GM18868 (cell line): ENCODE data around the gene PSMB7.

ENCODE experiments used
- ATAC-seq: cut with Tn5 transposase; IDR thresholded peaks from one replicate; pipeline ENCODE4 v1.9.1; 2021; ENCODE audit warnings: mild to moderate bottlenecking, moderate library complexity; ENCODE audit not compliant: unreplicated experiment

PSMB7 gene

DNA sequence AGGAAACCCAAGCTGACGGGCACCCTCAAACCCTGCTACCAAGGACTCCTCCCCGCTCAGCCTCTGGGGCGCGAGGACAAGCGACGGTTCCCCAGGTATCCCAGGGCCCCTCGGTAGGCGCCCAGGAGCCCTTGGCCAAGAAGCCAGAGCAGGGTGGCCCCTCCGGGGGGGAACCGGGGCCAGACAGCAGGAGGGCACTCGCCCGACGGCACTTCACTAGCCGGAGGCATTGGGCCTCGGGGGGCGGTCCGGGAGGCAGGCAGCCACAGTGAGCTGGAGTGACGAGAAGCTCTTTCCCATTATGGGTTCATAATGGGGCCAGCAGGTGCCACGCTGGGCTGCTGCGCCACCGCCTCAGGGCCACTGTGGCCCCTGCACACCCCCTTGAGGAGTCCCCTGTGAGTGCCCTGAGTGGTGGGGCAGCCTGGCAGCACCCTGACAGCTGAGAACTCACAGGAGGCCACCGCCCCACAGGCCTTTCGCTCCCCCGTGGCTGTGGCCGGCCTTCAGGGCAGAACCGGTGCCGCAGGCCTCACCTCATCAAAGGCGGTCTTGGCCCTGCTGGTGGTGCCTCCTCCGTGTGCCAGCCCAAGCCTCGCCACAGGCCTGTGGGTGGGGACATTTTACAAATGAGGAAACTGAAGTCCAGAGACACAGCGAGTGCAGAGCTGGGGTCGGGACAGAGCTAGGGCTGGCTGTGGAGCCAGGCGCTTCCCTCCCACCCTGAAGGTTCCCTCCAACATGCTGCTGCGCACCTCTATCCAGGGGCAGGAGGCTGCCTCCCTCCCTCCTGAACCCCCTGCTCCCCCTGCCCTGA lies 68.7 kb downstream of the PSMB7 start:
- no peak for ATAC-seq

DNA sequence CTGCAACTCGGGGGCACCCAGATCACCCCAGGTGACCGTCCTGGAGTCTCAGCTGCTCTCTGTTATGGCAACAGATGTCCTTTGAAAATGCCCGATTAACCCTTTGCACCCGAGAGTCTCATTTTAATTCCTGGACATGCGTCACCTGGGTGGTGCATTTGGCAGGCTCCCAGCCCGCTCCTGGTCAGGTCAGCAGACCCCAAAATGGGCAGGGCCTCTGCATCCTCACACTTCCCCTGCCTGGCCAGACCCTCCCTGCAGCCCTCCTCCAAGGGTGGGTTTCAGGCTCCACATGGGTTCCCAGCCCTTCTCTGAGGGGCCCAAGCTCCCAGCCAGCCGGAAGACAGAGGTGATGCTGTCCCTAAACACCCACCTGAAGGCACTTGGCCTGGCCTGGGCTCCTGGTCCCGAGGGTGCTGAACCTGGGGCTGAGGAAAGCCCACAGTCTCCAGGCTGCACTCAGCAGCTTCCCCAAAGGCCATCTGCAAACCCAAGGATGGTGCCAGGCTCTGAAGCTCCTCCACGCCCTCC lies 69.4 kb downstream of the PSMB7 start:
- no peak for ATAC-seq

DNA sequence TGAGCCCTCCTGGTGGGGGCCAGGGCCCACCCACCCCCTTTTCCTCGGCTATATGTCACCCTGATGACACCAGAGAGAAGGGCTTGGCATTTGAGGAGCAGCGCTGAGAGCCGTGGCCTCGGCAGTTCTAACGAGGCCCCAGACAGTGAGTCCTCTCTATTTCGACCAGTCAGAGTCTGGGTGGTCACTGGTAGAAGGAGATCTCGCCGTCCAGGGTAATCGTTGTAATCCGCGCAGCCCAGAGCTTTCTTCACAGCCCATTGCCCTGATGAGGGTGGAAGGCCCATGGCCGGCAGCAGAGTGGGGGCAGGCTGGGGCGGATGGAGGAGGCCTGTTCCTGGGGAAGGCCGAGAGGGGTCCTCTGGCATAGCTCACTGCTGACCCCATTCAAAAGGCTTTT lies 70.2 kb downstream of the PSMB7 start:
- no peak for ATAC-seq

GRCh38 chr9:124344291-124345050 lies 70.8 kb downstream of the PSMB7 start:
- no peak for ATAC-seq

DNA sequence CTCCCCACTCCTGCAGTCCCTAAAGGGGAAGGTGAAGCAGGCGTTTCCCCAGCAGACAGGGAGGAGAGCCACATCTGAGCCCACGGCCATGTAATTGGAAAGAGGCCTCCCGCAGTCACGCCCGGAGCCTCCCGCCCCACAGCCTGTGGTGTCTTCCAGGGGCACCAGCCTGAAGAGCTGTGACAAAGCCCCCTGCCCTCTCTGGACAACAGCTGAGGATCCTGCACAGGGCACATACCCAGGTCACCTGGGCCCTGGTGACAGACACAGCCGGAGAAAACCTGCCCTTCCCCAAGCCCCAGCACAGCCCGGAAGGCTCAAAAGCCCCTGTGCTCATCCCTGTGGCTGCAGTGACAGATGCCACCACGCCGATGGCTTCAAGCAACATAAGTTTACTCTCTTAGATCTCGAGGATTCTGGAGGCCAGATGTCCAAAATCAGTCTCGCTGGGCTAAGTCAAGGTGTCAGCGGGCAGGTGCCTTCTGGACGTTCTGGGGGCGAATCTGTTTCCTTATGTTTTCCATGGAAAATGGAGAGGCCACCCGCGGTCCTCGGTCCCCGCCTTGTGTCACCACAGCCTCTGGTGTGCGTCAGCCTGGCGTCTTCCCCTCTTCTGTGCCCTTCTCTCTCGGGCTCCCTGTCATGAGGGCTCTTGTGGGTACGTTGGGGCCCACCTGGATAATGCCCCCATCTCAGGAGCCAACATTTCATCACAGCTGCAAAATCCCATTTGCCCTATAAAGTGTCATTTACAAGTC lies 71.5 kb downstream of the PSMB7 start:
- ATAC-seq, result no peak

DNA sequence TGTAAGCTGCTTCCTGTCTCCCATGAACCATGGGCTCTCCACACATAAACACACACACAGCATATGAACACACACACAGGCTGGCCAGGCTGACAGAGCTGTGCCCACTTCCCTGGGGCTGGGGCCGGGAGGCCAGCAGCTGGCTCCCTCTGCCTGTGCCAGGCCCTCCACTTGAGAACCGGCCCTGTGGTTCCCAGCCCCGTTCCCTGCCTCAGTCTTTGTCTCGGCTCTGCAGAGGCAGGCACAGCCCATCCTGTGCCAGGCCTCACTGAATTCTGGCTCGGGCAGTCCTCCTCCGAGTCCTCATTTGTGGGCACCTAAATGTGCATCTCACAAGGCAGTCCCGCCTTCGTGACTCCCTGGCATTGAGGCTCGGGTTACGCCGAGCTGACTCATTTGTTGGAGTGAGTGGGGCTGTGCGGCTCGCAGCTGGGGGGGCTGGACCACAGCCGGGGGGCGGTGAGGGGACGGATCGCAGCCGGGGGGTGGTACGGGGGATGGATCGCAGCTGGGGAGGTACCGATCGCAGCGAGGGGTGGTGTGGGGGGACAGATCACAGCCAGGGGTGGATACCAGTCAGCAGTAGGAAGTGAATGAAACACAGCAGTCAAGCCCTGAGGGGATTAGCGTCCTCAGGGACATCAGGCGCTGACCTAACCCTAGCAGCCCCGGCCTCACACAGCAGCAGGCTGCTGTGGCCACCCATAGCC lies 72.3 kb downstream of the PSMB7 start:
- no peak for ATAC-seq

GRCh38 chr9:124342402-124342775 lies 72.9 kb downstream of the PSMB7 start:
- no peak for ATAC-seq

- ATAC-seq, result no peak
These were observed 73.6 kb downstream of the PSMB7 start for GRCh38 chr9:124341455-124342170.

- ATAC-seq, result no peak
These were observed 74.8 kb downstream of the PSMB7 start for GRCh38 chr9:124340219-124341069.

DNA sequence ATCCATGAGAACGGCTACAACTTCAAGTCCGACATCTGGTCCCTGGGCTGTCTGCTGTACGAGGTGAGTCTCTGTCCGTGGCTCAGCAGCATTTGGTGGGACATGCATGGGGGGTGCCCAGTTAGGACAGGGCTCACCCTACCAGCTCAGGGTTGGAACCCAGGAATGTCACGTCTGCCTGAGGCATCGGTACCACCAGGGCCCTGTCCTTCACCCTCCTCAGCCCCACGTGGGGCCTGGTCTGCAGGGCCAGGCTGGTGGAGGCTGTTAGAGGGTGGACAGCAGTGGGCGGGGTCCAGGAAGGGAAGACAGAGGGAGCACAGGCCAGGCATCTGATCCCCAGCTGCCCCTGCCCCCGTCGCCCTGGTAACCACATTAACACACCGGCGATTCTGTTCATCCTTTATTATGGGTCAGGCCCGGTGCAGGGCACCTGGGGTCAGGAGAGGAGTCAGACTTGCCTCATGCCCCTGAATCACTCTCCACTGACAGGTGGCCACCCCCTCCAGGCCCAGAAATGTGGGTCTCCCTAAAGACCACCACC lies 75.6 kb downstream of the PSMB7 start:
- no peak for ATAC-seq

GRCh38 chr9:124337562-124337961 lies 77.7 kb downstream of the PSMB7 start:
- no peak for ATAC-seq

GRCh38 chr9:124335320-124335707 lies 79.9 kb downstream of the PSMB7 start:
- ATAC-seq, result no peak

DNA sequence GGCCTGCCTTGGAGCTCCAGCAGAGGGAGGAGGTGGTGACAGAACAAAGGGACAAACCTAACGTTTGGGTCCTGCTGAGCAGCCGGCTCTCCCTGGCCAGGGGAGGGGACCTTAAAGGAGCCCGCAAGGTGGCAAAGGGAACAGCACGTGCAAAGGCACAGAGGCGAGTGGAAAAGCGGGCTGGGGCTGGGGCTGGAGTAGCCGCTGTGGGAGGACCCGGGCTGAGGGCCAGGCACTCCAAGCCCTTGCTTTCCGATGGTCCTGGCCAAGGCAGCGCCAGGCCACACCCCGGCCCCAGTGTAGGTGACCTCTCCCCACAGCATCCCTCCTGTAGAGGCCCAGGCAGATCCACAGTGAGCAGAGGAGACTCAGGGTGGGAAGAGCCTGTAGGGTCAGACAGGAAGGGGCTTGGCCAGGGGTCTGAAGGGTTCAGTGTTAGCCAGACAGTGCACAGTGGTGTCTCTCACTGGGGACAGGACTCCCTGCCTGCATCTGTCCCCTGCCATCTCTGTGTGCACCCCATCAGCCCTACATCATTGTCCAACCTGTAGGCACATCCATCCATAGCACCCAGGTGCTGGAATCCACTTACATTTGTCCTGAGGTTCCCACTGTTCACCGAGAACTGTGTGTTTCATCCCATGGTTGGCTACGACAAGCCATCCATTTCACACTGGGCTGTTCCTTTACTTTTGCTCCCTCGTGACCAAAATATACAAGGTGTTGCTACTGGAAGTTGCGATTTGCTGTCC lies 80.5 kb downstream of the PSMB7 start:
- no peak for ATAC-seq

GRCh38 chr9:124333203-124333579 lies 82.1 kb downstream of the PSMB7 start:
- no peak for ATAC-seq

GRCh38 chr9:124332361-124333202 lies 82.7 kb downstream of the PSMB7 start:
- no peak for ATAC-seq

GRCh38 chr9:124331580-124331979 lies 83.7 kb downstream of the PSMB7 start:
- no peak for ATAC-seq

DNA sequence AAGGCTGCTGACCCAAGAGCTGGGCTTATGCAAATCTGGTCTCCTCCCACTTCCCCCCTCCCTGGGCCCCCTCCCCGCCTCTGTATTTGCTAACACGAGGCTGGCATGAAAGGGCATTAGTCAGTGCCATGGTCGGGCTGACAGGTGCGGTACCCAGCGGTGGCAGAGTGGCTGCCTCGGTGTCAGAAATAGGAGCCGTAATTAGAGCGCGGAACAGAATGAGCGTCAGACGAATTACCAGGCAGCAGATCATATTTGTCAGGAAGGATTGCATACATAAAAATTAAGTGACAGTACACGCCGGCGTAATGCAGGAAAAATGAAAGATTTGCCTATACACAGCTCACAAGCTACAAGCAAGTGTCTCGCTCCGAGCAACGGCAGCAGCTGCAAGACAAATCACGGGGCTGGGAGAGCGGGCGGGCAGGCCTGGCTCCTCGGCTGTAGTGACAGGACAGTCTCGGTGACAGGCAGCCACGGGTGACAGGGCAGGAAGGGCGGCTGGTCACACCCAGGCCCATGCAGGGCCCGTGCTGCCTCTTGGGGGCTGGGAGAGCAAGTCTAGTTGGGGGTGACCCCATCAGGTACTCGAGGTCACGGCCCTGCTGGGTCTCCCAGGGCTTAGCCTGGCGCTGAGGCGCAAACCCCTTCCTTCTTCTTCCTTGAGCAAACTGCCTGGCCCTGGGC lies 85.1 kb downstream of the PSMB7 start:
- no peak for ATAC-seq
